D721Med (cell line): ENCODE measurements around the gene MRPL51.
A peak's percentile ranks its signal among the peaks of the same experiment; 100 is the strongest.

Experiments
- DNase-seq: peaks from one replicate; pipeline ENCODE4 v3.0.0; 2011; ENCODE audit warnings: low spot score; ENCODE audit not compliant: insufficient read length
- FAIRE-seq: peaks from 2 replicates; lab custom pipeline; 2011; peaks lifted over from hg19 to GRCh38; lab: Jason Lieb, UNC
- TF ChIP-seq, protein P1 (sequence below): IDR thresholded peaks from 2 replicates; pipeline ENCODE4 v1.5.1; 2012; ENCODE audit warnings: mild to moderate bottlenecking, control low read depth; ENCODE audit not compliant: insufficient read depth; ENCODE audit errors: missing control alignments

MRPL51 gene

GRCh38 chr12:6466184-6466573 is 26.9 kb downstream of the MRPL51 start:
- TF ChIP-seq, protein P1, sequence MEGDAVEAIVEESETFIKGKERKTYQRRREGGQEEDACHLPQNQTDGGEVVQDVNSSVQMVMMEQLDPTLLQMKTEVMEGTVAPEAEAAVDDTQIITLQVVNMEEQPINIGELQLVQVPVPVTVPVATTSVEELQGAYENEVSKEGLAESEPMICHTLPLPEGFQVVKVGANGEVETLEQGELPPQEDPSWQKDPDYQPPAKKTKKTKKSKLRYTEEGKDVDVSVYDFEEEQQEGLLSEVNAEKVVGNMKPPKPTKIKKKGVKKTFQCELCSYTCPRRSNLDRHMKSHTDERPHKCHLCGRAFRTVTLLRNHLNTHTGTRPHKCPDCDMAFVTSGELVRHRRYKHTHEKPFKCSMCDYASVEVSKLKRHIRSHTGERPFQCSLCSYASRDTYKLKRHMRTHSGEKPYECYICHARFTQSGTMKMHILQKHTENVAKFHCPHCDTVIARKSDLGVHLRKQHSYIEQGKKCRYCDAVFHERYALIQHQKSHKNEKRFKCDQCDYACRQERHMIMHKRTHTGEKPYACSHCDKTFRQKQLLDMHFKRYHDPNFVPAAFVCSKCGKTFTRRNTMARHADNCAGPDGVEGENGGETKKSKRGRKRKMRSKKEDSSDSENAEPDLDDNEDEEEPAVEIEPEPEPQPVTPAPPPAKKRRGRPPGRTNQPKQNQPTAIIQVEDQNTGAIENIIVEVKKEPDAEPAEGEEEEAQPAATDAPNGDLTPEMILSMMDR = no peak
- no peak for DNase-seq
- FAIRE-seq = no peak

- no peak for FAIRE-seq
- TF ChIP-seq, protein P1 = peak; percentile 93
- peak; percentile 79 for DNase-seq
Measured at GRCh38 chr12:6465467-6466183, 27.4 kb downstream of the MRPL51 start.

- TF ChIP-seq, protein P1 = no peak
- DNase-seq (no peak), FAIRE-seq (no peak)
Measured at GRCh38 chr12:6464531-6464930, 28.5 kb downstream of the MRPL51 start.

GRCh38 chr12:6463858-6464257 is 29.2 kb downstream of the MRPL51 start:
- TF ChIP-seq, protein P1 = no peak
- FAIRE-seq (no peak), DNase-seq (no peak)

DNA sequence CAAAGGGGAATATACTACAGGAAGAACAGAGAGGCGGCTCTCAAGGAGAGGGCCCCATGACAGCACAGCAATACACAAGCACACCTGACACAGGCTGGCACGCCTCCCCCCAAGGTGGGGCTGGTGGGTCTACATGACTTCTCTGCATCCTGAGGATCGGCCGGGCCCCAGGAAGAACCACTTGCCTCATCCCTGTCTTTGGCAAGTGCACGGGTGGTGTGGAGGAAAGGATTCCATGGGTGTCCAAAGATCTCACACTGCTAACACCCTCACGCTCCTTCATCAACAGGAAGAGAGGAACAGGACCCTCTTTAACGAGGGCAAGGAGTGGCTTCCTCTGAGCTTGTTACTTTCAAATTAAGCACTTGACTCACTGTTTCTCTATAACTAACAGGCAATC is 29.8 kb downstream of the MRPL51 start:
- no peak for FAIRE-seq

DNA sequence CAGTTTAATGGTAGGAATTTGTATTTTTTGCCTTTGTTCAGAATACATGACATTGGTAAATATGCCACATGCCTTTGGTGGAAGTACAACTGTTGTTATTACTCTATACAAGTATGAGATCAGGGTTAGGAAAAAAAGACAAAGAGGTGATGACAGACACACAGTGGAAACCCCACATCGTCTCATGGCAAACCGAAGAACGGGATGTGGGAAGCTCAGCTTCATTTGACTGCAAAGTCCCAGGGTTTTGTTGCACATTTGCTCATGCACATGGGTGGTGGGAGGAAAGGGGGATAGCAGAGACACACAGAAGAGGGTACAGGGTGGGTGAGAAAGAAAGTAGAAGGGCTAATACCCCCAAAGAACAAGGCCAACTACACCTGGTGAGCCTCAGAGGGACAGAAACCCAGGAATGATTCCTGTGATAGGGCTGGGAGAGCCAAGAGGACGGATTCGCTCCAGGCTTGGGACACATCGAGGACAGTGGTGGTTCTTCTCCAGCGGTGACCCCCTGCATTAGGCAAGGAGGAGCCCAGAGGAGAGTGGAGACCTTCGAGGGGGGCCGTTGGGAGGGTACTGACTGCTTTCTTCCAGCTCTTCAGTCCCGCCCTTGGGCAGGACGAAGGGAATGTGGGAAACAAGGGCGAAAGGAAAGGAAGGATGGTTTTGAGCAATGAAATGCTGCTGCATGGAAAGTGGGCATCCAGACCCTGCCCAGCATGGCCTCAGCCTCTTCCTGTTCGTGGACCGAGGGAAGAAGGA is 30.6 kb downstream of the MRPL51 start:
- FAIRE-seq = no peak
- no peak for DNase-seq
- TF ChIP-seq, protein P1 = no peak

More for the DNA sequence above, 29.8 kb downstream of the MRPL51 start:
- DNase-seq = no peak
- TF ChIP-seq, protein P1 = no peak
